ENCODE data around the gene ZFTA. TPM values are rescaled to one million over a fixed set of nuclear protein-coding genes. Genes with fewer than 3 reads are reported as not detected.

ZFTA gene
- total RNA-seq, 1 experiment from 2014 or later, result 5.7 TPM

DNA sequence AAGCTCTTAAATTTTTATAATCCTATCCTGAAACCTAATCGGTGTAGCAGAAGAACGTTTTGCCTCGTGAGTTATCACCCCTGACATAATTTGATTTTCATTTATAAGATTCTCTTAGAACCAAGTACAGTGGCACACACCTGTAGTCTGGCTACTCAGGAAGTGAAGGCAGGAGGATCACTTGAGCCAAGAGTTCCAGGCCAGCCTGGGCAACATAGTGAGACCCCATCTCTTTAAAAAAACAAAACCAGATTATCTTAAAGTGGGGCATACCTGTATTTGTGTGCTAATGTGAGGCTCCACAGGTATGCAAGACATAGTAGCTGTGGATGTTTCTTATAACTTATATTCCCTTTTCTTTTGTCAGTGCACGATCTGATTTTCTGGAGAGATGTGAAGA lies 19.0 kb downstream of the ZFTA start:
- DNase-seq (ENCODE audit: low read depth), result no peak

DNA sequence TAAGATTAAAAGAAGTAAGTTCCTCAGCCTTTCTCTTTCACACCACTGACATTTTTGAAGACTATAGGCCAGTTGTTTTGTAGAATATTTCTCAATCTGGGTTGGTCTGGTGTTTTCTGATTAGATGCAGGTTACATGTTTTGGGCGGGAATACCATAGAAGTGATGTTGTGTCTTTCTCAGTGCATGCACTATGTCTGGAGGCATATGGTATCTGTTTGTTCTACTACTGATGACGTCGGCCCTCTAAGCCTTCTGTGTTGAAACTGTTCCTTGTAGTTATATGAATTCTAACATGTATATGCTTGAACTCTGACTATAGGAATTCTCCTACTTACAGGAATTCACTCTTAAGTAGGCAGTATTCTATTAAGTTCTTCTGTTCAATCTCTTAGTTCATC lies 21.6 kb downstream of the ZFTA start:
- DNase-seq (ENCODE audit: low read depth), result no peak

- DNase-seq (ENCODE audit: low read depth), result no peak
Observed at GRCh38 chr11:63745304-63746170, 23.0 kb downstream of the ZFTA start.

GRCh38 chr11:63738720-63739360 lies 29.7 kb downstream of the ZFTA start:
- DNase-seq (ENCODE audit: low read depth), result peak; percentile 73

DNA sequence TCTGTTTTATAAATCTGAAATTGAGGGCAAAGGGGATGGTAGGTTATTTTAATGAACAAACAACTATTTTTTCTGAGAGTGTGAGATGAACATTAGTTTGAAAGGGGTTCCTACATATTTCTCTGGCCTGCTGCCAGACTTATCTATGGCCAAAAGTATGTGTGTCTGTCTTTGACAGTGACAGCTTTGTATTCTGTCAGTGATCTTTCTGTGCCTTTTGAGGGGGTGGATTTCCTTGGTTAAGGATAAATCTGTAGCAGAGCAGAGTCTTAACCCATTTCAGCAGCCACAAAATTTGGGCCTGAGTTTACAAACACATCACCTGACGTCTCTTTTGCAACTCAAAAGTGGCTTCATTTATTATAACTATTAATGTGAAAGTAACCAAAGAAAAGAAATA lies 30.9 kb downstream of the ZFTA start:
- DNase-seq (ENCODE audit: low read depth), result no peak

GRCh38 chr11:63736864-63737263 lies 31.7 kb downstream of the ZFTA start:
- DNase-seq (ENCODE audit: low read depth), result no peak

- DNase-seq (ENCODE audit: low read depth), result no peak
Observed at GRCh38 chr11:63729326-63729725, 39.2 kb downstream of the ZFTA start.

GRCh38 chr11:63720611-63721010 lies 48.0 kb downstream of the ZFTA start:
- no peak for DNase-seq (ENCODE audit: low read depth)

GRCh38 chr11:63719987-63720386 lies 48.6 kb downstream of the ZFTA start:
- no peak for DNase-seq (ENCODE audit: low read depth)

- no peak for DNase-seq (ENCODE audit: low read depth)
Observed at GRCh38 chr11:63719001-63719400, 49.6 kb downstream of the ZFTA start.

Other genes starting within 250 kb of the ZFTA start
- 81.0 and 90.7 TPM in 2 replicates for gene PLAAT4, start 232.0 kb downstream of the ZFTA start, total RNA-seq (2014; rRNA removed; shearing (Covaris generic))
- 2.8 TPM in 1 of 2 replicates, not detected in the other for gene PLAAT2, start 205.4 kb downstream of the ZFTA start, total RNA-seq (2014; rRNA removed; shearing (Covaris generic))
- 25.1 and 36.5 TPM in 2 replicates for gene PLAAT3, start 154.3 kb downstream of the ZFTA start, total RNA-seq (2014; rRNA removed; shearing (Covaris generic))
- gene ATL3, start 97.4 kb downstream of the ZFTA start, total RNA-seq (2014; rRNA removed; shearing (Covaris generic)), result 51.3 and 80.4 TPM in 2 replicates
- gene RTN3, start 87.3 kb downstream of the ZFTA start, total RNA-seq (2014; rRNA removed; shearing (Covaris generic)), result 142 and 175 TPM in 2 replicates
- gene SPINDOC, start 44.7 kb upstream of the ZFTA start, total RNA-seq (2014; rRNA removed; shearing (Covaris generic)), result 15.3 and 28.2 TPM in 2 replicates
- 14.5 and 20.4 TPM in 2 replicates for gene MARK2, start 70.3 kb upstream of the ZFTA start, total RNA-seq (2014; rRNA removed; shearing (Covaris generic))
- 1.1 and 1.9 TPM in 2 replicates for gene RCOR2, start 148.4 kb upstream of the ZFTA start, total RNA-seq (2014; rRNA removed; shearing (Covaris generic))
- gene NAA40, start 170.2 kb upstream of the ZFTA start, total RNA-seq (2014; rRNA removed; shearing (Covaris generic)), result 20.4 and 32.1 TPM in 2 replicates
- 875 and 1,019 TPM in 2 replicates for gene COX8A, start 205.8 kb upstream of the ZFTA start, total RNA-seq (2014; rRNA removed; shearing (Covaris generic))
- gene OTUB1, start 217.7 kb upstream of the ZFTA start, total RNA-seq (2014; rRNA removed; shearing (Covaris generic)), result 62.8 and 74.0 TPM in 2 replicates

All from M059J (cell line).